Panc1 (cell line): ENCODE measurements around the gene PRKAA1. TPM values are rescaled to one million over a fixed set of nuclear protein-coding genes. Genes with fewer than 3 reads are reported as not detected.

ENCODE experiments used
- ATAC-seq: fragments of 200-7000 bp; cut with Tn5 transposase; 2 replicates; pipeline ENCODE4 v1.9.1; 2020; ENCODE audit warnings: mild to moderate bottlenecking, moderate library complexity
- BruUV-seq: library from RNA; stranded (reverse); fragments of 400-500 nt; replicated peaks from 2 replicates; lab custom pipeline; 2021; lab: Mats Ljungman, UMichigan
- CTCF ChIA-PET: fragments of 300-600 bp; sonication (Branson Sonifier 250); formaldehyde crosslinking; loops from one replicate; lab custom pipeline; 2022; ENCODE audit warnings: antibody characterized with exemption; lab: Charles Lee
- POLR2A ChIA-PET: fragments of 300-600 bp; sonication (Branson Sonifier 250); formaldehyde crosslinking; loops from one replicate; lab custom pipeline; 2022; ENCODE audit warnings: antibody characterized with exemption; lab: Charles Lee
- DNase-seq: peaks from one replicate; pipeline ENCODE4 v3.0.0-alpha.2; 2010; ENCODE audit warnings: low read depth, low spot score
- H3K27ac ChIP-seq: 2 replicates; pipeline ENCODE4 v1.5.1; 2011; ENCODE audit warnings: mild to moderate bottlenecking, low read length, inconsistent platforms
- H3K27me3 ChIP-seq: fragments of 200-500 bp; sonication (Bioruptor generic); 2 replicates; pipeline ENCODE4 v1.6.0; 2014; ENCODE audit warnings: low read length, inconsistent platforms; ENCODE audit not compliant: control insufficient read depth, insufficient read depth
- H3K36me3 ChIP-seq: fragments of 200-500 bp; sonication (Bioruptor generic); 2 replicates; pipeline ENCODE4 v1.5.1; 2014; ENCODE audit warnings: inconsistent platforms, mild to moderate bottlenecking, low read length, moderate library complexity; ENCODE audit not compliant: control insufficient read depth, insufficient read depth
- H3K4me1 ChIP-seq: 2 replicates; pipeline ENCODE4 v1.5.1; 2011; ENCODE audit warnings: inconsistent platforms, mild to moderate bottlenecking, low read length, moderate library complexity; ENCODE audit not compliant: control insufficient read depth, insufficient read depth
- H3K4me3 ChIP-seq, 2 experiments: 2 replicates each; pipeline ENCODE4 v1.5.1; 2011 to 2012; ENCODE audit warnings: low read depth in 2 of 2, low read length in 2 of 2, mild to moderate bottlenecking in 2 of 2, inconsistent platforms in 1 of 2, moderate library complexity in 1 of 2
- H3K9me3 ChIP-seq: fragments of 200-500 bp; sonication (Bioruptor generic); 2 replicates; pipeline ENCODE4 v1.5.1; 2014; ENCODE audit warnings: low read depth, mild to moderate bottlenecking, inconsistent platforms, low read length, moderate library complexity; ENCODE audit not compliant: control insufficient read depth, insufficient read depth
- POLR2AphosphoS5 ChIP-seq: IDR thresholded peaks from 2 replicates; pipeline ENCODE4 v1.6.1; 2012; ENCODE audit warnings: mild to moderate bottlenecking, low read depth, low read length, moderate library complexity
- SIN3A ChIP-seq: IDR thresholded peaks from 2 replicates; pipeline ENCODE4 v1.6.1; 2012; ENCODE audit warnings: low read depth, mild to moderate bottlenecking, low read length, moderate library complexity, borderline replicate concordance; ENCODE audit not compliant: insufficient read depth
- TCF7L2 ChIP-seq: IDR thresholded peaks from 2 replicates; pipeline ENCODE4 v1.6.1; 2011; ENCODE audit warnings: mild to moderate bottlenecking, low read depth, low read length, inconsistent platforms
- in situ Hi-C: cut with HindIII; loops from 2 replicates; pipeline ENCODE4 v1.10.0; 2016; ENCODE audit warnings: low sequenced_read_pairs, low pct_unique_long_range_greater_than_20kb
- intact Hi-C: fragments of 100-400 bp; cut with micrococcal nuclease; formaldehyde crosslinking; loops from one replicate; pipeline ENCODE4 v1.10.0; 2022; ENCODE audit not compliant: unreplicated experiment
- total RNA-seq: library from RNA; stranded (reverse); gene quantifications from one replicate; pipeline ENCODE4 v1.2.1, GENCODE V29; 2021; ENCODE audit not compliant: unreplicated experiment
- TF ChIP-seq, protein P1 (sequence below): fragments of 450-650 bp; IDR thresholded peaks from 2 replicates; pipeline ENCODE4 v1.5.1; 2017; ENCODE audit warnings: mild to moderate bottlenecking
- TF ChIP-seq, protein P2 (sequence below), 2 experiments: IDR thresholded peaks; 2 replicates each; pipeline ENCODE4 v1.6.1; 2011 to 2012; ENCODE audit warnings: low read depth in 2 of 2, control low read depth in 1 of 2, low read length in 1 of 2, mild to moderate bottlenecking in 1 of 2, moderate library complexity in 1 of 2; ENCODE audit not compliant: insufficient read depth in 1 of 2

The PRKAA1 gene
- total RNA-seq, 1 experiment from 2014 or later: 75.8 TPM

DNA sequence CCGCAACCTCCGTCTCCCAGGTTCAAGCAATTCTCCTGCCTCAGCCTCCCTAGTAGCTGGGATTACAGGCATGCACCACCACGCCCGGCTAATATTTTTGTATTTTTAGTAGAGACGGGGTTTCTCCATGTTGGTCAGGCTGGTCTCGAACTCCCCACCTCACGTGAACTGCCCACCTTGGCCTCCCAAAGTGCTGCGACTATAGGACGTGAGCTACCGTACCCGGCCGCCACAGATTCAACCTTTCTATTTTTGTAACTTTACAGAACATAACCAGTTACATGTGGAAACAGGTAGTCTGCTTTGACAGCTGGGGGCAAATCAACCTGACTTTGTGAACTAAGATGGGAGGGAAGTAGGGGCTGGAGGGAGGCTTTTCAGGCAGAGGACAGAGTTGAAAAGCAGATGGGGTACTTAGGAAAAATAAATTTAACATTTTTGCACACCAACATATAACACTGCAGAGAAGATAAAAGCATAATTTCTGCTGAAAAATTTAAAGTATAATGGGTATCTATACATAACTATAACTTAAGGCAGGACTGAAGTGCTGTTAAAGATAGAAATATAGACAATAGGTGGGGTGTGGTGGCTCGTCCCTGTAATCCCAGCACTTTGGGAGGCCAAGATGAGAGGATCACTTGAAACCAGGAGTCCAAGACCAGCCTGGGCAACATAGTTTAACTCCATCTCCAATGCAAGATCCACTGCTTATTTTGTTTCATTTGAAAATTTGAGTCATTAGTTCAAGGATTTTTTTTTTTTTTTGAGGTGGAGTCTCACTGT, 31.8 kb upstream of the PRKAA1 start:
- intact Hi-C loops (no loop called here), in situ Hi-C loops (no loop called here)
- DNase-seq (no peak), ATAC-seq (no peak)
- H3K4me1 ChIP-seq: peaks cover 22% of the 10 kb centered on the region
- BruUV-seq: no TSS peak
- ChIA-PET CTCF (no interaction called here), POLR2A (interaction anchor here (0.6 to 0.7 kb wide), 2 partner anchors 42 to 814 kb away, joined by 3 to 6 read pairs; no protein-coding TSS in a partner anchor)
- no peak overlapping the region; the same call in 1 of the 2 replicates for H3K27ac ChIP-seq
- H3K4me3 ChIP-seq: no peak overlapping the region
- no peak for TF ChIP-seq POLR2AphosphoS5
- TF ChIP-seq SIN3A: no peak
- TF ChIP-seq, protein P1, sequence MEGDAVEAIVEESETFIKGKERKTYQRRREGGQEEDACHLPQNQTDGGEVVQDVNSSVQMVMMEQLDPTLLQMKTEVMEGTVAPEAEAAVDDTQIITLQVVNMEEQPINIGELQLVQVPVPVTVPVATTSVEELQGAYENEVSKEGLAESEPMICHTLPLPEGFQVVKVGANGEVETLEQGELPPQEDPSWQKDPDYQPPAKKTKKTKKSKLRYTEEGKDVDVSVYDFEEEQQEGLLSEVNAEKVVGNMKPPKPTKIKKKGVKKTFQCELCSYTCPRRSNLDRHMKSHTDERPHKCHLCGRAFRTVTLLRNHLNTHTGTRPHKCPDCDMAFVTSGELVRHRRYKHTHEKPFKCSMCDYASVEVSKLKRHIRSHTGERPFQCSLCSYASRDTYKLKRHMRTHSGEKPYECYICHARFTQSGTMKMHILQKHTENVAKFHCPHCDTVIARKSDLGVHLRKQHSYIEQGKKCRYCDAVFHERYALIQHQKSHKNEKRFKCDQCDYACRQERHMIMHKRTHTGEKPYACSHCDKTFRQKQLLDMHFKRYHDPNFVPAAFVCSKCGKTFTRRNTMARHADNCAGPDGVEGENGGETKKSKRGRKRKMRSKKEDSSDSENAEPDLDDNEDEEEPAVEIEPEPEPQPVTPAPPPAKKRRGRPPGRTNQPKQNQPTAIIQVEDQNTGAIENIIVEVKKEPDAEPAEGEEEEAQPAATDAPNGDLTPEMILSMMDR: no peak
- TF ChIP-seq, protein P2, sequence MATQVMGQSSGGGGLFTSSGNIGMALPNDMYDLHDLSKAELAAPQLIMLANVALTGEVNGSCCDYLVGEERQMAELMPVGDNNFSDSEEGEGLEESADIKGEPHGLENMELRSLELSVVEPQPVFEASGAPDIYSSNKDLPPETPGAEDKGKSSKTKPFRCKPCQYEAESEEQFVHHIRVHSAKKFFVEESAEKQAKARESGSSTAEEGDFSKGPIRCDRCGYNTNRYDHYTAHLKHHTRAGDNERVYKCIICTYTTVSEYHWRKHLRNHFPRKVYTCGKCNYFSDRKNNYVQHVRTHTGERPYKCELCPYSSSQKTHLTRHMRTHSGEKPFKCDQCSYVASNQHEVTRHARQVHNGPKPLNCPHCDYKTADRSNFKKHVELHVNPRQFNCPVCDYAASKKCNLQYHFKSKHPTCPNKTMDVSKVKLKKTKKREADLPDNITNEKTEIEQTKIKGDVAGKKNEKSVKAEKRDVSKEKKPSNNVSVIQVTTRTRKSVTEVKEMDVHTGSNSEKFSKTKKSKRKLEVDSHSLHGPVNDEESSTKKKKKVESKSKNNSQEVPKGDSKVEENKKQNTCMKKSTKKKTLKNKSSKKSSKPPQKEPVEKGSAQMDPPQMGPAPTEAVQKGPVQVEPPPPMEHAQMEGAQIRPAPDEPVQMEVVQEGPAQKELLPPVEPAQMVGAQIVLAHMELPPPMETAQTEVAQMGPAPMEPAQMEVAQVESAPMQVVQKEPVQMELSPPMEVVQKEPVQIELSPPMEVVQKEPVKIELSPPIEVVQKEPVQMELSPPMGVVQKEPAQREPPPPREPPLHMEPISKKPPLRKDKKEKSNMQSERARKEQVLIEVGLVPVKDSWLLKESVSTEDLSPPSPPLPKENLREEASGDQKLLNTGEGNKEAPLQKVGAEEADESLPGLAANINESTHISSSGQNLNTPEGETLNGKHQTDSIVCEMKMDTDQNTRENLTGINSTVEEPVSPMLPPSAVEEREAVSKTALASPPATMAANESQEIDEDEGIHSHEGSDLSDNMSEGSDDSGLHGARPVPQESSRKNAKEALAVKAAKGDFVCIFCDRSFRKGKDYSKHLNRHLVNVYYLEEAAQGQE (IDR thresholded peaks at IDR 0.05; ENCODE audit: insufficient read depth in 1 of 2, low read depth in 2 of 2, low read length in 1 of 2): no peak
- TF ChIP-seq TCF7L2: no peak
- no peaks in the 10 kb centered on the region for H3K27me3 ChIP-seq
- H3K9me3 ChIP-seq: no peaks in the 10 kb centered on the region
- H3K36me3 ChIP-seq: peaks cover 68% of the 10 kb centered on the region

DNA sequence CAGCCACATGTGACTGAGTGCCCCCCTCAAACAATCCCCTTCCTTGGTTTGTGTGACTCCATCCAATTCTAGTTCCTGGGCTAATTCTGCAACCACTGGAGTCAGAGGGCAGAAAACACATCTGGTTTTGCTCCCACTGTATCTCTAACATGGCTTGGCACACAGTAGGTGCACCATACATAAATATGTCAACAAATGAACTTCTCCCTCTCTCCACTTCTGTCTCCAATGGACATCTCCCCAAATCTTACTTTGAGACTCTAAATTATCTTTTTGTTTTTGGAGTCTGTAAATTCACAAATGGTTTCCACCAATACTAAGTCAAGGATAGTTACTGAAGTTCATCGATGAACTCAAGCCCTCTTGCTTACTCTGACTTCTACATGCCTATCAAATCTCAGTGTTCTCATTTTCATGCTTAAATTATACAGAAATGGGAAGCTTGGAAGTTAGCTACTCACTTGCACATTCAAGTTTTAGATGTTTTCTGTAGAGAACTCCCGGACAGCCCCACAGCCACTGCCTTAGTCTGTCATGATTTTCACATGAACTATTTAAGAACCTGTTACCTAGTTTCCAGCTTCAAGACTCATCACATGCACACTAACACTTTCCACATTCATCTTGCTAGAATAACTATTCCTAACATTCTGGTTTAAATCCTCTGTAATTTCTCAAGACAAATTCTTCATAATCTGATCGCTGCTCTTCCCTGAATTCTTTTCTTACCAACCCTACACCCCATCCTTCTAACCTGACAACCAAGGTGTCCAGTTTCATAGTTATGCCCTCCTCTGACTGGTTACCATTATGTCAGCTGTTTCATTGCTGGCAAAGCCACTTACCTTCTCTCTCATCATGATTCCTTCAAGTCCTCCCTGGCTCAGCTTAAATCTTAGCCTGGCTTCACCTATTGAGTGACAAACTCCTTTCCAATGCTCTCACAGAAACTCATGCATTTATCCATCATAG, 30.8 kb upstream of the PRKAA1 start:
- CTCF ChIA-PET: interaction anchor here (0.6 kb wide), 1 partner anchor 652 kb away, joined by 9 read pairs; no protein-coding TSS in a partner anchor
- peaks cover 60% of the 10 kb centered on the region for H3K36me3 ChIP-seq
- POLR2A ChIA-PET: no interaction called here
- TSS peak; percentile 0 for BruUV-seq
- no peaks in the 10 kb centered on the region for H3K9me3 ChIP-seq
- H3K27ac ChIP-seq: no peak overlapping the region; the same call in 1 of the 2 replicates
- TF ChIP-seq, protein P1: no peak
- TF ChIP-seq POLR2AphosphoS5: peak; percentile 38; the same call in 1 of the 2 replicates
- no peak for TF ChIP-seq SIN3A
- no peak for TF ChIP-seq TCF7L2
- no peaks in the 10 kb centered on the region for H3K27me3 ChIP-seq
- ATAC-seq (no peak), DNase-seq (no peak)
- H3K4me1 ChIP-seq: peaks cover 22% of the 10 kb centered on the region
- intact Hi-C loops: no loop called here
- in situ Hi-C loops: no loop called here
- H3K4me3 ChIP-seq: no peak overlapping the region
